GM13977 (cell line): ENCODE data around the gene MN1.

Experiments used
- DNase-seq: peaks from one replicate; pipeline ENCODE4 v3.0.0; 2012; ENCODE audit warnings: low spot score
- in situ Hi-C: fragments of 300-500 bp; cut with MboI; formaldehyde crosslinking; loops from one replicate; pipeline ENCODE4 v1.12.0; 2022; ENCODE audit warnings: low sequenced_read_pairs, low pct_unique_long_range_greater_than_20kb, mixed read lengths, inconsistent platforms; ENCODE audit not compliant: unreplicated experiment
- TF ChIP-seq, protein P1 (sequence below): IDR thresholded peaks from 2 replicates; pipeline ENCODE4 v1.5.1; 2012; ENCODE audit warnings: mild to moderate bottlenecking, control low read depth; ENCODE audit not compliant: insufficient read depth; ENCODE audit errors: extremely low read depth, missing control alignments

Gene MN1

DNA sequence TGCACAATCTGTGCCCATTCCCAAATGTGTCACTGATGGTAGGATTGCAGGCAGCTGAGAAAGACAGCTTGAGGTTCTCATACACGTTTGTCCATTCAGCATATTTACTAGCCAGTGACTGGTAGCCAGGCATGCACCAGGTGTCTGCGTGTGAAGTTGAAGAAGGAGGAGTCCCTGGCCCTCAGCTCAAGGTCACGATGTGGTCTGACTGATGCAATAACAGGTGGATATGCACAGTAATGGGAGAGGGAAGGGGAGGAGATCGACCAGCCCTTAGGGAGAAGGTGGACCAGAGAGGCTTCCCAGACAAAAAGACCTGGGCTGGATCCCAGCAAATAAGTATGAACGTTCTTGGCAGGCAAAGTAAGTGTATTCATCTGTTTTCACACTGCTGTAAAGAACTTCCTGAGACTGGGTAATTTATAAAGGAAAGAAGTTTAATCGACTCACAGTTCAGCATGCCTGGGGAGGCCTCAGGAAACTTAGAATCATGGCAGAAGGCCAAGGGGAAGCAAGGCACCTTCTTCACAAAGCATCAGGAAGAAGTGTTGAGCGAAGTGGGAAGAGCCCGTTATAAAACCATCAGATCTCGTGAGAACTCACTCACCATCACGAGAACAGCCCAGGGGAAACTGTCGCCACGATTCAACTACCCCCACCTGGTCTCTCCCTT is 96.0 kb downstream of the MN1 start:
- in situ Hi-C loops, result no loop called here
- DNase-seq, result no peak
- TF ChIP-seq, protein P1, sequence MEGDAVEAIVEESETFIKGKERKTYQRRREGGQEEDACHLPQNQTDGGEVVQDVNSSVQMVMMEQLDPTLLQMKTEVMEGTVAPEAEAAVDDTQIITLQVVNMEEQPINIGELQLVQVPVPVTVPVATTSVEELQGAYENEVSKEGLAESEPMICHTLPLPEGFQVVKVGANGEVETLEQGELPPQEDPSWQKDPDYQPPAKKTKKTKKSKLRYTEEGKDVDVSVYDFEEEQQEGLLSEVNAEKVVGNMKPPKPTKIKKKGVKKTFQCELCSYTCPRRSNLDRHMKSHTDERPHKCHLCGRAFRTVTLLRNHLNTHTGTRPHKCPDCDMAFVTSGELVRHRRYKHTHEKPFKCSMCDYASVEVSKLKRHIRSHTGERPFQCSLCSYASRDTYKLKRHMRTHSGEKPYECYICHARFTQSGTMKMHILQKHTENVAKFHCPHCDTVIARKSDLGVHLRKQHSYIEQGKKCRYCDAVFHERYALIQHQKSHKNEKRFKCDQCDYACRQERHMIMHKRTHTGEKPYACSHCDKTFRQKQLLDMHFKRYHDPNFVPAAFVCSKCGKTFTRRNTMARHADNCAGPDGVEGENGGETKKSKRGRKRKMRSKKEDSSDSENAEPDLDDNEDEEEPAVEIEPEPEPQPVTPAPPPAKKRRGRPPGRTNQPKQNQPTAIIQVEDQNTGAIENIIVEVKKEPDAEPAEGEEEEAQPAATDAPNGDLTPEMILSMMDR, result no peak

DNA sequence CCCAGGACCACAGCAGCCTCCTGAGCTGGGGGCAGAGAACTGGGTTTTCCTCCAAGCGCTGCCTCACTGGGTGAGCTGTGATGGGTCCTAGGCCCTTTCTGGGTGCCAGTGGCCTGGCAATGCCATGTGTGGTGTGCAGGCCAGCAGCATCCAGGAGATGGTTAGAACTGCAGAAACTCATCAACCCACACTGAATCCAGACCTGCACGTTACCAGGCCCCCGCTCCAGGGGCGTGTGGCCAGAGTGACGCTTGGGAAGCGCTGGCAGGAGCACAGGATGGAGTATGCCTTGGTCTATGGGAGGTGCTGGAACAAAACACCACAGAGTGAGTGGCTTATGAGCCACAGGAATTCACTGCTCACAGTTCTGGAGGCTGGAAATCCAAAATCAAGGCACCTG is 97.0 kb downstream of the MN1 start:
- DNase-seq, result no peak
- in situ Hi-C loops, result no loop called here
- TF ChIP-seq, protein P1, result no peak

DNA sequence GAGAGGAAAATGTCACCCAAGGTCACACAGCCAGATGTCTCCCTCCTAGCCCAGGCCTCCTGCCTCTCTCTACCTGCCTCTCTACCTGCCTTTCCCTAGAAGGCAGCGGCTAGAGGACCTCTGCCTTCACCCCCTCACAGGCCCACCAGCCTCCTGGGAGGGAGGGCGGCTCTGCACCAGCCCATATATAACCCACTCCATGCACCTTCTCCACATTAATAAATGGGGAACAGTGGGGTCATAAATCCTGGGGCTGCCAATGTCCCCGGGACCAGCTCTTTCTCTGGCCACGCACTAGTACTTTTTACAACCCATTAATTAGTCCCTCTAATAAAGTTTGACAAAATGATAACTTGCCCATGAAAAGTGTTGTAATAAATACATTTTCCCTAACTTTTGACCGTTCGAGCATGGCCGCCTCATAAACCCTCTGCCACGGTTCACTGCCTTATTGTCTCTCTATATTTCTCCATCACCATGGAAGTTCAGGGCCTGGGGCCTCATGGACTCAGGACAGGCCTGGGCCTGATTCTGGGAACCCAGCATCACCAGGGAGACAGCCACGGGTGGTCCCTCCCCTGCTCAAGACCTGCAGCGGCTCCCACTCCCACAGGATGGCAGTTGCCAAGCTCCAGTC is 102.1 kb downstream of the MN1 start:
- no peak for DNase-seq
- in situ Hi-C loops, result no loop called here
- TF ChIP-seq, protein P1, result no peak

DNA sequence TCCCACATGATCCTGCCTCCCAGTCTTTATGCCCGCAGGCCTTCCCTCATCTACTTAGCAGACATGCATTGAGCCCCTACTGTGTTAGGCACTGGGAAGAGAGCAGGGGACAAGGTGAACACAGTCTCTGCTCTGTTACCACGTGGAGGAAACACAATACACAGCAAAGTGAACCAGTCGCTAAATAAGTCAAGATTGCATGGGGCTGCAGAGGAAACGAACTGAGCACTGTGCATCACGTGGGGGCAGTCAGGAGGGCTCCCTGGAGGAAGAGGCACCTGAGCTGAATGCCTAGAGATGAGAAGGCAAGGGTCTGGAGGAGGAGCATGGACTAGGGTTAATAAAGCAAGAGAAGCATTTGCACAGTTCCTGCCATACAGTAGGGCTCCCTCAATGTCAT is 102.7 kb downstream of the MN1 start:
- in situ Hi-C loops, result no loop called here
- TF ChIP-seq, protein P1, result no peak
- no peak for DNase-seq
